ENCODE results near the gene ITGAE.

DNA sequence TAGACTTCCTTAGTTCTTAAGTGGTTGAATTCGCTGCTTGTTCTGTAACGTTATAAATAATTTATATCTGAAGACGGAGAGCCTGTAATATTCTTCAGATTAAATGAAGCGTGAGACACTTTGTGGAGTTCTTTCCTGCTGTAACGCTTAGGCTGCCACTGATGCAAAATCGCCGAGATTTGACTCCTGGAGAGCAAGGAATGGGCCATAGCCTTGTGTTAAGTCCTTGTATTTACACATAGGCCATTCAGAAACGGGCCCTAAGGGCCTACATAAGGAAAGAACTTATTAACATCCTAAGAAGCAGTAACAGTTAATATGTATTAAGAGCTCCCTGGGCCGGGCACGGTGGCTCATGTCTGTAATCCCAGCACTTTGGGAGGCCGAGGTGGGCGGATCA, 131.4 kb downstream of the ITGAE start:
- TF ChIP-seq CTCF (IDR thresholded peaks at IDR 0.05; ENCODE audit: low read length) = no peak
- TF ChIP-seq EZH2 (optimal IDR thresholded peaks at IDR 0.05; ENCODE audit: low read depth, low read length) = no peak
- TF ChIP-seq EZH2phosphoT487 (IDR thresholded peaks at IDR 0.05; ENCODE audit: low read length) = no peak
